Measurements from ENCODE around the gene FXYD3.

DNA sequence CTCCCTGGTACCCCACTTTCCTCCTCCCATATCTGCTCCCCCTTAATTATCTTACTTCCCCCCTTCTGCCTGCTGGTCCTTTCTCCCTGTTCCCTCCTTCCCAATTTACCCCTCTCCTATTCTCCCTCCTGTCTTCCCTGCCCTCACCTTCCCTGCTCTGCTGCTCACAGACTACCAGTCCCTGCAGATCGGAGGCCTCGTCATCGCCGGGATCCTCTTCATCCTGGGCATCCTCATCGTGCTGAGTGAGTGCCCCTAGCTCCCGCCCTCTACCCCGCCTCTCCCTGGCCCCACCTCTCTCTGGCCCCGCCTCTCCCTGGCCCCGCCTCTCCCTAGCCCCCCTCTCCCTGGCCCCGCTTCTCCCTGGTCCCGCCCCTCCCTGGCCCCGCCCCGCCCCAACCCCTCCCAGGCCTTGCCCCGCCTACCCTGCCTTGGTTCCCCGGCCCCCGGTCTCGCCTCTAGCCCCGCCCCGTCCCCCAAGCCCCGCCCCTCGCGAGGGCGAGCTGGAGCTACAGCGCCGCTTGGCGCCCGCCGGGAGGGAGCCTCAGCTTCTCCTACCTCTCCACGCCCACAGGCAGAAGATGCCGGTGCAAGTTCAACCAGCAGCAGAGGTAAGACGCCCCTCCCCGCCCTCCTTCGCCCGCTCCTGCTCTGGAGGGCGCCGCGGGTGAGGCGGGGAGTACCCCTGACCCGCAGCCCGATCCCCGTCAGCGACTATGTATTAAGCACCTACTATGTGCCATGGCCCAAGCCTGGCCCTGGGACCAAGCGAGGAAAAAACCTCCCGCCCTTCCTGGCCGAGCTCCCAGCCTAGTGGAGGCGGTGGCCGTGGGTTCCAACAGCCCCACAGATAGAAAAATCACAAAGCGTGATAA lies 25.6 kb downstream of the FXYD3 start:
- TF ChIP-seq ZFP30 (CRISPR knock-in tag; IDR thresholded peaks at IDR 0.05) (no peak), ARNTL (CRISPR knock-in tag; IDR thresholded peaks at IDR 0.05; ENCODE audit: borderline replicate concordance, low read depth) (no peak), TOX (CRISPR knock-in tag; IDR thresholded peaks at IDR 0.05; ENCODE audit: borderline replicate concordance) (no peak), ZFP3 (CRISPR knock-in tag; IDR thresholded peaks at IDR 0.05) (no peak), TCF4 (CRISPR knock-in tag; IDR thresholded peaks at IDR 0.05; ENCODE audit: borderline replicate concordance) (no peak), ZNF565 (CRISPR knock-in tag; conservative IDR thresholded peaks at IDR 0.05; ENCODE audit: low read depth) (no peak), OSR1 (CRISPR knock-in tag; IDR thresholded peaks at IDR 0.05) (no peak)
- TF ChIP-seq, protein P1, sequence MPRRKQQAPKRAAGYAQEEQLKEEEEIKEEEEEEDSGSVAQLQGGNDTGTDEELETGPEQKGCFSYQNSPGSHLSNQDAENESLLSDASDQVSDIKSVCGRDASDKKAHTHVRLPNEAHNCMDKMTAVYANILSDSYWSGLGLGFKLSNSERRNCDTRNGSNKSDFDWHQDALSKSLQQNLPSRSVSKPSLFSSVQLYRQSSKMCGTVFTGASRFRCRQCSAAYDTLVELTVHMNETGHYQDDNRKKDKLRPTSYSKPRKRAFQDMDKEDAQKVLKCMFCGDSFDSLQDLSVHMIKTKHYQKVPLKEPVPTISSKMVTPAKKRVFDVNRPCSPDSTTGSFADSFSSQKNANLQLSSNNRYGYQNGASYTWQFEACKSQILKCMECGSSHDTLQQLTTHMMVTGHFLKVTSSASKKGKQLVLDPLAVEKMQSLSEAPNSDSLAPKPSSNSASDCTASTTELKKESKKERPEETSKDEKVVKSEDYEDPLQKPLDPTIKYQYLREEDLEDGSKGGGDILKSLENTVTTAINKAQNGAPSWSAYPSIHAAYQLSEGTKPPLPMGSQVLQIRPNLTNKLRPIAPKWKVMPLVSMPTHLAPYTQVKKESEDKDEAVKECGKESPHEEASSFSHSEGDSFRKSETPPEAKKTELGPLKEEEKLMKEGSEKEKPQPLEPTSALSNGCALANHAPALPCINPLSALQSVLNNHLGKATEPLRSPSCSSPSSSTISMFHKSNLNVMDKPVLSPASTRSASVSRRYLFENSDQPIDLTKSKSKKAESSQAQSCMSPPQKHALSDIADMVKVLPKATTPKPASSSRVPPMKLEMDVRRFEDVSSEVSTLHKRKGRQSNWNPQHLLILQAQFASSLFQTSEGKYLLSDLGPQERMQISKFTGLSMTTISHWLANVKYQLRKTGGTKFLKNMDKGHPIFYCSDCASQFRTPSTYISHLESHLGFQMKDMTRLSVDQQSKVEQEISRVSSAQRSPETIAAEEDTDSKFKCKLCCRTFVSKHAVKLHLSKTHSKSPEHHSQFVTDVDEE (CRISPR knock-in tag; IDR thresholded peaks at IDR 0.05): no peak
- TF ChIP-seq, protein P2, sequence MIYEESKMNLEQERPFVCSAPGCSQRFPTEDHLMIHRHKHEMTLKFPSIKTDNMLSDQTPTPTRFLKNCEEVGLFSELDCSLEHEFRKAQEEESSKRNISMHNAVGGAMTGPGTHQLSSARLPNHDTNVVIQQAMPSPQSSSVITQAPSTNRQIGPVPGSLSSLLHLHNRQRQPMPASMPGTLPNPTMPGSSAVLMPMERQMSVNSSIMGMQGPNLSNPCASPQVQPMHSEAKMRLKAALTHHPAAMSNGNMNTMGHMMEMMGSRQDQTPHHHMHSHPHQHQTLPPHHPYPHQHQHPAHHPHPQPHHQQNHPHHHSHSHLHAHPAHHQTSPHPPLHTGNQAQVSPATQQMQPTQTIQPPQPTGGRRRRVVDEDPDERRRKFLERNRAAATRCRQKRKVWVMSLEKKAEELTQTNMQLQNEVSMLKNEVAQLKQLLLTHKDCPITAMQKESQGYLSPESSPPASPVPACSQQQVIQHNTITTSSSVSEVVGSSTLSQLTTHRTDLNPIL (CRISPR knock-in tag; IDR thresholded peaks at IDR 0.05; ENCODE audit: low read depth): no peak
- TF ChIP-seq, protein P3, sequence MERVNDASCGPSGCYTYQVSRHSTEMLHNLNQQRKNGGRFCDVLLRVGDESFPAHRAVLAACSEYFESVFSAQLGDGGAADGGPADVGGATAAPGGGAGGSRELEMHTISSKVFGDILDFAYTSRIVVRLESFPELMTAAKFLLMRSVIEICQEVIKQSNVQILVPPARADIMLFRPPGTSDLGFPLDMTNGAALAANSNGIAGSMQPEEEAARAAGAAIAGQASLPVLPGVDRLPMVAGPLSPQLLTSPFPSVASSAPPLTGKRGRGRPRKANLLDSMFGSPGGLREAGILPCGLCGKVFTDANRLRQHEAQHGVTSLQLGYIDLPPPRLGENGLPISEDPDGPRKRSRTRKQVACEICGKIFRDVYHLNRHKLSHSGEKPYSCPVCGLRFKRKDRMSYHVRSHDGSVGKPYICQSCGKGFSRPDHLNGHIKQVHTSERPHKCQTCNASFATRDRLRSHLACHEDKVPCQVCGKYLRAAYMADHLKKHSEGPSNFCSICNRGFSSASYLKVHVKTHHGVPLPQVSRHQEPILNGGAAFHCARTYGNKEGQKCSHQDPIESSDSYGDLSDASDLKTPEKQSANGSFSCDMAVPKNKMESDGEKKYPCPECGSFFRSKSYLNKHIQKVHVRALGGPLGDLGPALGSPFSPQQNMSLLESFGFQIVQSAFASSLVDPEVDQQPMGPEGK (CRISPR knock-in tag; IDR thresholded peaks at IDR 0.05; ENCODE audit: borderline replicate concordance): no peak

Data from SK-N-SH treated with all-trans-retinoic acid at 6 μM for 48 hours (cell line).